Stimulated activated naive B cell treated with anti-CD40 and anti-IgM and Interleukin-4, amounts not matched to agents 10 μg/mL and 1 μg/mL and 100 μg/mL, for 72 hours (primary cell): ENCODE data around the gene ITGB6.

Experiments
- ATAC-seq, 2 donors: fragments of 150-1000 bp; cut with Tn5 transposase; replicated peaks; 2 replicates each; pipeline ENCODE4 v1.10.0; 2021; ENCODE audit warnings: moderate library complexity in 1 of 2
- DNase-seq: peaks from one replicate; pipeline ENCODE4 v3.0.0; 2021
- H3K27ac Mint-ChIP-seq: one replicate; pipeline ENCODE4 v1.8.0; 2022; ENCODE audit warnings: mild to moderate bottlenecking, mixed read lengths
- H3K27me3 Mint-ChIP-seq, 2 donors: one replicate each; pipeline ENCODE4 v1.8.0; 2022; ENCODE audit warnings: mixed read lengths in 2 of 2
- H3K36me3 Mint-ChIP-seq, 2 donors: one replicate each; pipeline ENCODE4 v1.8.0; 2022; ENCODE audit warnings: mixed read lengths in 2 of 2, mild to moderate bottlenecking in 1 of 2
- H3K4me1 Mint-ChIP-seq, 2 donors: one replicate each; pipeline ENCODE4 v1.8.0; 2022; ENCODE audit warnings: mixed read lengths in 2 of 2, mild to moderate bottlenecking in 1 of 2
- H3K4me3 Mint-ChIP-seq, 2 donors: one replicate each; pipeline ENCODE4 v1.8.0; 2022; ENCODE audit warnings: mild to moderate bottlenecking in 2 of 2, mixed read lengths in 2 of 2, moderate library complexity in 1 of 2
- H3K9me3 Mint-ChIP-seq, 2 donors: one replicate each; pipeline ENCODE4 v1.8.0; 2022; ENCODE audit warnings: mixed read lengths in 2 of 2, mild to moderate bottlenecking in 1 of 2

ITGB6 gene

GRCh38 chr2:160092445-160092844 lies 107.6 kb downstream of the ITGB6 start:
- ATAC-seq (no peak), DNase-seq (no peak)
- Mint-ChIP-seq H3K36me3 (peaks cover 5 to 16% of the 10 kb centered on the region in 2 donors), H3K4me1 (no peaks in the 10 kb centered on the region), H3K27ac (no peak overlapping the region), H3K27me3 (peaks cover 0 to 9% of the 10 kb centered on the region in 2 donors), H3K4me3 (no peak overlapping the region), H3K9me3 (peaks cover 20 to 39% of the 10 kb centered on the region in 2 donors)

DNA sequence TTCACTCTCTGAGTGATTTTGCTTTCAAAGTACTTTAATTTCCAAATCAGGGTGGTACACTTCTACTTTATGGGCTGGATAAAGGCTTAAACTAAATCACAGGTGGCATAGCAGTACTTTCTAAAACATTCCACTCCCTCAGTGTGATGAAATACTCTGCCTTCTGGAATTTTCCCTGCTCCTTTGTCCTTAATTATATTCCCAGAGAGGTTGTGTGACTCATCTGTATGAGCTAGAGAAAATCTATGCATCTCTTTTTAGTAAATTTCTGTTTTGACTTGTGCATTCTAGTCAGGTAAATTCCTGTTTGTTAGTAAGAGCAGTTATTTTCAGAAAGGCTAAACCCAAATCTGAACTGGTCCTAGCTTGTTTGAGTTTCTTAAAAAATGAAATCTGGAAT lies 108.7 kb downstream of the ITGB6 start:
- Mint-ChIP-seq H3K9me3 (peaks cover 24 to 46% of the 10 kb centered on the region in 2 donors), H3K4me3 (no peak overlapping the region), H3K27ac (no peak overlapping the region), H3K27me3 (peaks cover 0 to 9% of the 10 kb centered on the region in 2 donors), H3K4me1 (no peaks in the 10 kb centered on the region), H3K36me3 (peaks cover 5 to 20% of the 10 kb centered on the region in 2 donors)
- no peak for DNase-seq
- ATAC-seq: no peak

GRCh38 chr2:160087854-160088745 lies 112.0 kb downstream of the ITGB6 start:
- H3K4me1 Mint-ChIP-seq: no peaks in the 10 kb centered on the region
- peaks cover 0 to 6% of the 10 kb centered on the region in 2 donors for H3K27me3 Mint-ChIP-seq
- no peak for ATAC-seq
- no peak overlapping the region for H3K4me3 Mint-ChIP-seq
- DNase-seq: no peak
- peaks cover 31 to 46% of the 10 kb centered on the region in 2 donors for H3K9me3 Mint-ChIP-seq
- no peak overlapping the region for H3K27ac Mint-ChIP-seq
- peaks cover 2 to 27% of the 10 kb centered on the region in 2 donors for H3K36me3 Mint-ChIP-seq

DNA sequence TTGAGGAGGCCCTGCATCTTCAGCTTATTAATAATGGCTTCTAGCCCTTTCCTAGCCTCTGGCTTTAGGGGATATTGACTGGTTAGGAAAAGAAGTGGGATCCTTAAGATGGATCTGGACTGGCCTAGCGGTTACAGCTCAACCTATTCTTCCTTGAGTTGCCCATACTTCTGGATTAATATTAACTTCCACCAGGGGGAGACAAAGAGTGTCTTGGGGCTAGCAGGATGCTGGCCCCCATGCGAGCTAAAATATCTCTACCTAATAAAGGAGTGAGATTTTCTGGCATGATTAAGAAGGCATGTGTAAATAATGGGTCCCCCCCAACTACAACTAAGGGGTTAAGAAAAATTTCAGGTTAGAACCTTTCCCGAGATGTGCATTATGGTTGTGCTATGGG lies 114.4 kb downstream of the ITGB6 start:
- peaks cover 0 to 21% of the 10 kb centered on the region in 2 donors for H3K36me3 Mint-ChIP-seq
- peaks cover 24 to 38% of the 10 kb centered on the region in 2 donors for H3K9me3 Mint-ChIP-seq
- H3K4me3 Mint-ChIP-seq: no peak overlapping the region
- no peak overlapping the region for H3K27ac Mint-ChIP-seq
- ATAC-seq (no peak), DNase-seq (no peak)
- H3K4me1 Mint-ChIP-seq: no peaks in the 10 kb centered on the region
- H3K27me3 Mint-ChIP-seq: no peaks in the 10 kb centered on the region

DNA sequence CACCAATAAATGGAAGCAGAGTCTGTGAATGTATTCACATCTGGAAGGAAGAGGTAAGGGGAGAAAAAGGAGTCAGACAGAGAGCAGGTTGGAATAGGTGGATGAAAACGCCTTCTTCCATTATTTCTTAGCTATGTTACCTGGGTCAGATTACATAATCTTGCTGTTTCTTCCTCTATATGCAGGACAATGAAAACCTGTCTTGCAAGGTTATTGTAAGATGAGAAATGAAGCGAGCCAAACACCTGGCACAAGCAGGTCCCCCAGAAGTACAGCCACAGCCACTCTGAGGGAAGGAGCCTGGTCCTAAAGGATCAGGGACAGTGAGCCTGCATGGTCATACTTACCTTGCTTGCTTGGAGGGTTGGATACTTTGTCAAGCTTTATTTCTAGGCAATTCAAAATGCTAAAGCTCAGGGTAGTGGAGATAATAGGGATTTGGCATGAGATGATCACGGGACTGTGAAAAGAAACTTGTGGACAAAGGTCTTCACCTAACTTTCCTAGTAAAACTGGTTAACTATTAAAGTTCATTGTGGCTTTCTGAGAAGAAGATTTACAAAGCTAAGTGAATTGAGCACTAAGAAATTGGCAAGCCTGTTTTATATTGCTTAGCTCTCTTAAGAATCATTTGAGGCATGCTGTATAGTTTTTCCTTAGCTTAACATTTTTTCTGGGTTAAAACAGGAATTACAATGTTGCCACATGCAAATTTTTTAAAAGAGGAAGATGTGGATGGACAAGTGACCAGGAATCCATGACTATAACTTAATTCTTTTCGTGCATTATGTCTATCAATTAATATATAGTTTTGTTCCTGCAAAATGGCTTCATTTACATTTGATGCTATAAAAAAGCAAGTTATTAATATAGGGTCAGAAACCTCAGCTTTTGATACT lies 121.9 kb downstream of the ITGB6 start:
- Mint-ChIP-seq H3K27ac (no peak overlapping the region), H3K9me3 (peaks cover 0 to 4% of the 10 kb centered on the region in 2 donors), H3K4me3 (no peak overlapping the region), H3K27me3 (no peaks in the 10 kb centered on the region), H3K36me3 (no peaks in the 10 kb centered on the region), H3K4me1 (no peaks in the 10 kb centered on the region)
- ATAC-seq: no peak
- DNase-seq: no peak

DNA sequence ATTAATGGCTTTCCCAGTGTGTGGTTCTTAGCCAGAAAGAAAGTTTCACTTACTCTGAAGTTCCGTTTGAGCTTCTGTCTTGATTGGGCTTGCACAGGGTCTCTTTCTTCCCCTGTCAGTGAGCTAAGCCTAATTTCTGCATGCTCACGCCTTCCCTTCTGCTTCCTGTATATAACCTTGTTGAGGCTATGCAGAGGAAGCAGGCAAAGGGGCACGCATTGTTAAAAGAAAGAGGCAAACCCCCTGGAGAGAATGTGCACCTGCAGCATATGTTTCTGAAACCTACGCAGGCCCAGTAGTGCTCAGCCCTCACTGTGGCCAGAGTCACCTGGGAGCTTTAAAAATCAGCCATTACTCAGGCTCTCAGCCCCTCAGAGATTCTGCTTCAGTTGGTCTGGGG lies 123.2 kb downstream of the ITGB6 start:
- Mint-ChIP-seq H3K4me1 (no peaks in the 10 kb centered on the region), H3K9me3 (peaks cover 0 to 2% of the 10 kb centered on the region in 2 donors), H3K27me3 (no peaks in the 10 kb centered on the region), H3K27ac (no peak overlapping the region), H3K36me3 (no peaks in the 10 kb centered on the region), H3K4me3 (no peak overlapping the region)
- DNase-seq (no peak), ATAC-seq (peak; percentile 58 to 65)

DNA sequence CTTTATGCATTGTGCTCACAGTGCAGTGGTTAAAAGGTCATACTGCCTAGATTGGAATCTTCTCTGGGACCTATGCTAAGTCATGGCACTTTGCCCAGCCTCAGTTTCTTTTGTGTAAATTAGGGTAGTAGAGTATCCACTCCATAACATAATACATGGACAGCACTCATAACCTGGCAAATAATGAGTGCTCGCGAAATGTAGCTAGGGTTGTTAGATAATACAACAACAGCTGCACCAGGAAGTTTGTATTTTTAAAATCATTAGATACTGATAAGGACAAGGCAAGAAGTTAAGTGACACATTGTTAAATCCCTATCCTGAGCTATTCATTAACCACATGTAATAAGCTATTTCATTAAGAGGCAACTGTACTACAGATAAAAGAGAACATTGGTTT lies 123.8 kb downstream of the ITGB6 start:
- Mint-ChIP-seq H3K4me3 (no peak overlapping the region), H3K27ac (no peak overlapping the region), H3K36me3 (no peaks in the 10 kb centered on the region), H3K9me3 (no peaks in the 10 kb centered on the region), H3K27me3 (no peaks in the 10 kb centered on the region), H3K4me1 (no peaks in the 10 kb centered on the region)
- DNase-seq: no peak
- ATAC-seq: no peak

GRCh38 chr2:160075171-160075570 lies 124.9 kb downstream of the ITGB6 start:
- Mint-ChIP-seq H3K4me1 (no peaks in the 10 kb centered on the region), H3K27ac (no peak overlapping the region), H3K27me3 (no peaks in the 10 kb centered on the region), H3K4me3 (no peak overlapping the region), H3K9me3 (no peaks in the 10 kb centered on the region), H3K36me3 (no peaks in the 10 kb centered on the region)
- DNase-seq (no peak), ATAC-seq (no peak)

DNA sequence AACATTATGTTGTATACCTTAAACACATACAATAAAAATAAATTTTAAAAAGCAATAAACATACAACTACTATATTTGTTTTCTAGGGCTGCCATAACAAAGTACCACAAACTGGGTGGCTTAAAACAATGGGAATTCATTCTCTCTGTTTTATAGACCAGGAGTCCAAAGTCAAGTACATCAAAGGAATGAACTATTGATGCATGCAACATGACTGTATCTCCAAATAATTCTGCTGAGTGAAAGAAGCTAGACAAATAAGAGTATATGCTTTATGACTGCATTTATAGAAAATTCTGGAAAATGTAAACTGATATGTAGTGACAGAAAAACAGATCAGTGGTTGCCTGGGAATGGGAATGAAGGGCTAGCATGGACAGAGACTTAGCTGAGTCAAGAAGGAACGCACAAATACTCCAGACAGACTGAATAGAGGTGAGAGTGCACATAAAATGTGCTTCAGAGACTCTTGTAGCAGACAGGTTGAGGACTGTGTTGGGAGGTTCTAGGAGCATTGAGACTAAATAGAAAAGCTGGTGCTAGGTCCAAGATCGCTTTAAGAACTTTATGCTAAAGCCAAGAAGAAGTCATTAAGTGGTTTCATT lies 126.7 kb downstream of the ITGB6 start:
- H3K4me1 Mint-ChIP-seq: no peaks in the 10 kb centered on the region
- peaks cover 0 to 2% of the 10 kb centered on the region in 2 donors for H3K9me3 Mint-ChIP-seq
- DNase-seq (no peak), ATAC-seq (no peak)
- H3K4me3 Mint-ChIP-seq: no peak overlapping the region
- H3K27ac Mint-ChIP-seq: no peak overlapping the region
- no peaks in the 10 kb centered on the region for H3K36me3 Mint-ChIP-seq
- H3K27me3 Mint-ChIP-seq: no peaks in the 10 kb centered on the region

GRCh38 chr2:160068906-160069305 lies 131.2 kb downstream of the ITGB6 start:
- ATAC-seq (no peak), DNase-seq (no peak)

DNA sequence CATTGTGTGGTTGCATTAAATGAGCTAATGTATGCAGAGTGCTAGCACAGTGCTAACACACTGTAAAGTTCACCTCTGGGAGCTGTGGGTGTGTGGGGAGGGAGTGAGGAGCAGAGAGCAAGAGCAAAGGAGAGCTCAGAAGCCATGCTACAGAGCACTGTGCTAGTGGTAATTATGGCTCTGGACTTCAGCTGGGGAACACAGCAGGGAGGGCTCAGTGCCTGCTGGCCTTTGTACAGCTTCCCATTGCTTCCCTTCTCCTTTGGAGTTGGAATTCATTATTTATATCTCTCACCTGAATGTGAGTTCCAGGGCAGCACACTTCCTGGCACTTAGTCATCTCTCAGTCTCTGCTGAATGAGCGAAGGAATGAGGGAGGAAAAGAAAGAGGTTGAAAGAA lies 135.2 kb downstream of the ITGB6 start:
- Mint-ChIP-seq H3K4me1 (peaks cover 5 to 13% of the 10 kb centered on the region in 2 donors), H3K36me3 (no peaks in the 10 kb centered on the region), H3K4me3 (no peak overlapping the region), H3K27me3 (peaks cover 25 to 42% of the 10 kb centered on the region in 2 donors), H3K27ac (no peak overlapping the region), H3K9me3 (peaks cover 0 to 2% of the 10 kb centered on the region in 2 donors)
- DNase-seq (no peak), ATAC-seq (peak in 1 of 2 donors; percentile 19)

More at GRCh38 chr2:160068906-160069305, 131.2 kb downstream of the ITGB6 start:
- Mint-ChIP-seq H3K27me3 (peaks cover 7 to 10% of the 10 kb centered on the region in 2 donors), H3K4me1 (no peaks in the 10 kb centered on the region), H3K4me3 (no peak overlapping the region), H3K27ac (no peak overlapping the region), H3K36me3 (no peaks in the 10 kb centered on the region), H3K9me3 (peaks cover 0 to 2% of the 10 kb centered on the region in 2 donors)

DNA sequence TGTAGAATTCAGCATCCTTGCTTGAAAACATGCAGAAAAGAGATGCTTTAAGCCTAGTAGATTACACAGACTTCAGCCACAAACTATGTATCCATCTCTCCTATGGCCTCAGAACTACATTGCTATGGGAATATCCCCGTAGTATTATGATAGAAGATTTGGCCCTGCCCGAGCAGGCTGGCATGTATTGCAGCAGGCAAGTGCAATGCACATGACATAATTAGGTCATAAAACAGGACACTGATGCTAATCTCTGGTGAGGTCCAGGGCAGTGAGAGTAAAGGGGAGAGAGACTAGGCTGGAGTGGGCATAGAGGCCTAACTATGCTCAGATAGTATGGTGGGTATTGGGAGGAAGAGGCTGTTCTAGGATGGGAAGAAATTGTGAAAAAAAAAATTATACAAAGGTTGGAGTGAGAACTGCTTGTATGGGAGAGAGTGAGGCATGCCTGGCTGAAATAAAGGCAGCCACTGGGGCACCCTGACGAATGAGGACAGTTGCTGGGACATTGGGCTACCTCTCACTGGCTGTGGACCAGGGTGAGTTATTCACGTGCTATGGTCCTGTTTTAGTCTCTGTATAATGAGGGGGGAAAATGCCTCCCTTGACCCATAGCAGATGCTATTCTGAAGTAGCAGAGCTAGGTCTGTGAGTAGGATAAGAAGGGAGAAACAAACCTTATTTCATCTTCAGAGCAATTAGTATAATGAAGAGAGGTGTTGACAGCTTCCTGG lies 136.0 kb downstream of the ITGB6 start:
- Mint-ChIP-seq H3K27ac (no peak overlapping the region), H3K27me3 (peaks cover 32 to 49% of the 10 kb centered on the region in 2 donors), H3K4me1 (peaks cover 5 to 13% of the 10 kb centered on the region in 2 donors), H3K4me3 (no peak overlapping the region), H3K9me3 (peaks cover 0 to 2% of the 10 kb centered on the region in 2 donors), H3K36me3 (no peaks in the 10 kb centered on the region)
- DNase-seq (no peak), ATAC-seq (no peak)

GRCh38 chr2:160063271-160063670 lies 136.8 kb downstream of the ITGB6 start:
- ATAC-seq (no peak), DNase-seq (no peak)
- Mint-ChIP-seq H3K9me3 (no peaks in the 10 kb centered on the region), H3K4me1 (peaks cover 5 to 13% of the 10 kb centered on the region in 2 donors), H3K27me3 (peaks cover 36 to 54% of the 10 kb centered on the region in 2 donors), H3K27ac (peak overlapping the region; percentile 65), H3K36me3 (no peaks in the 10 kb centered on the region), H3K4me3 (peak overlapping the region; percentile 78 to 83)
